Kidney (tissue), 14 donors: Measurements from ENCODE around the gene KRT13. TPM values are rescaled to one million over a fixed set of nuclear protein-coding genes. Genes with fewer than 3 reads are reported as not detected.

Experiments
- DNase-seq, 5 donors: peaks; one replicate each; pipeline ENCODE4 v3.0.0-alpha.2; 2013 to 2020
- FAIRE-seq: peaks from 2 replicates; lab custom pipeline; 2012; peaks lifted over from hg19 to GRCh38; lab: Jason Lieb, UNC
- H3K27ac ChIP-seq, 2 donors: one replicate each; pipeline ENCODE4 v1.7.0; 2013; ENCODE audit warnings: low read depth in 2 of 2, low read length in 2 of 2, inconsistent platforms in 1 of 2
- H3K27me3 ChIP-seq: one replicate; pipeline ENCODE4 v1.7.1; 2013; ENCODE audit warnings: low read length, inconsistent platforms; ENCODE audit not compliant: control insufficient read depth, insufficient read depth
- H3K36me3 ChIP-seq, 3 donors: one replicate each; pipeline versions ENCODE4 v1.7.0 to v1.7.1; 2013; ENCODE audit warnings: low read length in 3 of 3, control low read depth in 1 of 3, inconsistent platforms in 1 of 3; ENCODE audit not compliant: insufficient read depth in 3 of 3, control insufficient read depth in 2 of 3
- H3K4me1 ChIP-seq, 3 donors: one replicate each; pipeline versions ENCODE4 v1.7.0 to v1.7.1; 2013; ENCODE audit warnings: low read length in 3 of 3, inconsistent platforms in 1 of 3, low read depth in 1 of 3; ENCODE audit not compliant: control insufficient read depth in 2 of 3, insufficient read depth in 2 of 3
- H3K4me3 ChIP-seq, 3 donors: one replicate each; pipeline versions ENCODE4 v1.7.0 to v1.8.1; 2013; ENCODE audit warnings: low read length in 3 of 3, control low read depth in 1 of 3, inconsistent platforms in 1 of 3
- H3K9ac ChIP-seq, 3 donors: one replicate each; pipeline versions ENCODE4 v1.7.0 to v1.7.1; 2013; ENCODE audit warnings: low read length in 3 of 3, control low read depth in 1 of 3, inconsistent platforms in 1 of 3
- H3K9me3 ChIP-seq, 3 donors: one replicate each; pipeline versions ENCODE4 v1.7.0 to v1.7.1; 2013; ENCODE audit warnings: low read length in 3 of 3, control low read depth in 1 of 3, inconsistent platforms in 1 of 3; ENCODE audit not compliant: control insufficient read depth in 2 of 3, insufficient read depth in 1 of 3
- CTCF ChIP-seq: IDR thresholded peaks from 3 replicates; pipeline ENCODE4 v1.5.1; 2012; ENCODE audit warnings: mild to moderate bottlenecking, moderate library complexity, borderline replicate concordance; ENCODE audit not compliant: insufficient read depth; ENCODE audit errors: extremely low read depth
- intact Hi-C: fragments of 100-400 bp; cut with DNase I; formaldehyde crosslinking; loops from one replicate; pipeline ENCODE4 v1.11.1; 2022
- polyA plus RNA-seq: library from polyadenylated mRNA; stranded (reverse); fragments of 350-450 nt; fragmentation: Illumina TruSeq; extraction: RNeasy Lipid Tissue Mini Kit (QIAGEN cat#74804); gene quantifications from one replicate; pipeline ENCODE4 v1.2.3, GENCODE V29; 2014; ENCODE audit warnings: low read depth, low replicate concordance; ENCODE audit not compliant: insufficient read depth
- total RNA-seq: library from RNA; stranded (reverse); fragmentation: NEBNext Ultra II Directional; extraction: Animal tissue kit (Norgen Biotek cat#: 25700); gene quantifications from one replicate; pipeline ENCODE4 v1.2.1, GENCODE V29; 2021
- donor health status: control.
- donor health status: control.
- donor health status: control.
- donor health status: control.
- donor health status: control.
- donor health status: DM: yes; HTN: yes; CAD: no.
- donor health status: Normal renal cell carcinoma (clear cell type).

KRT13 gene
- total and polyA plus RNA-seq, 2 donors from 2014 or later, result not detected

DNA sequence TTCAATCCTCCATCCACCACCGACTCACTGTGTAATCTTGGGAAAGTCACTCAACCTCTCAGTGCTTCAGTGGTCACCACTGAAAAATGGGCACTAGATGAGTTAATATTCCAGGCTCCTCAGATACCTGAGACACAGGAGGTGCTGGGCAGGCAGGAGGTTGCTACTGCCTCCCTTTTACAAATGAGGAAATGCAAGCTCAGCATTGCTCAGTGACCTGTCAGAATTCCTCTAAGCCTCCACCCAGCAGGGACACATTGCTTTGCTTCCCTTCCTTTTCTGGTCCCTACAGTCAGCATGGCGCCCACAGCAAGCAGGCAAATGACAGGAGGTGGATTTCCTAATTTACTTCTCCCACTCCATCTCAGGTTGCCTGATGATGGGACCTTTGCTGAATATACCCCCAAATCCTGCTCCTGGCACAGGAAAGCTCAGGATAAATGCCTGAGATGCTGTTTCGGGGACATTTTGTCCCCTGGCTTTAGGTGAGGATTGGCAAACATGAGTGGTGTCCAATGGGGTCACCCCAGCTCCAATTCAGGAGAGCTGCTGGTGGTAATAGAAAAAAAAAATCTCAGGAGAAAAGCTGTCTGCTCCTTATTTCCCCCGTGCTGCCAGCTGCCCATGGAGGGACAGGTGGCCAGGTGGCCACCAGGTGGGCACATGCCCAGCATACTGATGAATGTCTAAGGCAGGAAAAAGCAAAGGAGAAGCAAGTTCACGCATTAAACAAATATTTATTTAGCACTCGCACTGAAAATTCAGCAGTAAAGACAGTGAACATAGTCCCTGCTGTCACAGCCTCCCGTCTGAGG, 5.0 kb upstream of the KRT13 start:
- FAIRE-seq (no peak), DNase-seq (peak in 1 of 5 donors; percentile 49)
- Histone ChIP-seq H3K9ac (no peak overlapping the region), H3K27ac (no peak overlapping the region), H3K36me3 (no peaks in the 10 kb centered on the region), H3K27me3 (no peaks in the 10 kb centered on the region), H3K4me3 (no peak overlapping the region), H3K9me3 (no peaks in the 10 kb centered on the region), H3K4me1 (peaks cover 0 to 4% (median 0%) of the 10 kb centered on the region in 3 donors)
- TF ChIP-seq CTCF, result no peak
- intact Hi-C loops, result no loop called here

DNA sequence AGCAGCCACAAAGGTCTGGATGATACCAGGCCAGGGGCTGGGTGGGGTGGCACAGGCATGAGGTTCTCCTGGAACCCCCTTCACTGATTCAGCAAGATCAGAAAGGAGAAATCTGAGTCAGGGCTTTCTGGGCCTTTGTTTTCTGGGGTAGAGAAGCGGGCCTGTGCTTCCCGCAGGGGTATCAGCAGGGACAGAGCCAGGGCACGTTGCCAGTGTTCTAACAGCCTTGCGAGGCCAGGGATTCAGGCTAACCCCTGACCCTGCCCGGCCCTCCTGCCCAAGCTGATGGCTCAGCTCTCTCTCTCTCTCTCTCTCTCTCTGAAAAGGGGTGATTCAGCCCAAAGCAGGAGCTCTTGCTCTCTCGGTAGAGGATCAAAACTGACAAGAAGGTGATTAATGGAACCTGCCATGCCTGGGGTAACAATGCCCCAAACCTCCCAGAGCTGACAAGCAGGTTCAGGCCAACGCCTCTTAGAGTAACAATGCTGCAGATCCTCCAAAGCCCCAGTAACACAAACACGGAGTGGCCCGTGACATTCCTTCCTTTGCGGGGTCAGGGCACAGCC, 2.0 kb upstream of the KRT13 start:
- Histone ChIP-seq H3K9me3 (no peaks in the 10 kb centered on the region), H3K9ac (no peak overlapping the region), H3K27me3 (no peaks in the 10 kb centered on the region), H3K27ac (no peak overlapping the region), H3K4me3 (no peak overlapping the region), H3K36me3 (no peaks in the 10 kb centered on the region), H3K4me1 (peaks cover 0 to 4% (median 0%) of the 10 kb centered on the region in 3 donors)
- FAIRE-seq, result no peak
- DNase-seq, result peak in 1 of 5 donors; percentile 31
- no peak for TF ChIP-seq CTCF
- intact Hi-C loops, result no loop called here

DNA sequence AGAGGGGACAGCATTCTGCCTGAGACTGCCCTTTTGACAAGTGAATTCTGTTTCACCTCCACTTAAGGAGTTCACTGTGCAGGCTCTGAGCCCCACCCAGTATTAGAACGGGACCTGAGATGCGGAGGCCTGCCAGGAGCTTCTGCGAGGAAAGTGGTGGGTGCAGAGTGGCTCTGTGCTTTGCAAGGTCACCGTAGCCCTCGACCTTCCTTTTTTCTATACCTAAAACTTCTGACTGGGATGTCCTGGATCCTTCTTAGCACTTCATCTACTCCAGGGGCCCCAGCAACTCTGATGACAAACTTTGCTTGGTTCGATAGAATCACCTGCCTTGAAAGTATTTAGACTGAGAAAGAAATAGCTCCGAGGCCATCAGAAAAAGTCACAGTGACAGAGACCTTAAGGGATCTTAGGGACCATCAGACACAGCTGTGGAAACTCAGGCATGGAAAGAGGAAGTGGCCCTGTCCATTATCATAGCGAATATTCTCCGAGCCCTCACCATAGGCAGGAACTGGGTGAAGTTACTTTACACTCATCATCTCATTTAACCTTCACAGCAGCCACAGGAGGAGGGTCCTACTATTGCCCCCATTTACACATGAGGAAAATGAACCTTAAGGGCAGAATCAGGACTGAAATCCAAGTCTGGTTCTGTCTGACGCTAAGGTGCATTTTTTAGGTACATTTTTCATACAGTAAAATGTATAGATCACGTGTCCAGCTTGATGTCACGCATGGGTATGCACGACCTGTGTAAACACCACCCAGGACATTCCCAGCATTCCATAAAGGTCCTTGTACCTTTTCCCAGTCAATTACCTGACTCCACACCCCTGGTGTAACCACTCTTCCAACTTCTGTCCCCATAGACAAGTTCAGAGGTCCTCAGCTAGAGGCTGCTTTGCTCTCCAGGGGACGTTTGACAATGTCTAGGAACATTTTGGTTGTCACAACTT, 676 bp upstream of the KRT13 start:
- FAIRE-seq, result no peak
- no peaks in the 10 kb centered on the region for H3K36me3 ChIP-seq

More for the DNA sequence above, 676 bp upstream of the KRT13 start:
- peak in 2 of 5 donors; percentile 38 to 40 for DNase-seq
- intact Hi-C loops, result no loop called here
- H3K9me3 ChIP-seq, result no peaks in the 10 kb centered on the region
- no peak overlapping the region for H3K27ac ChIP-seq
- peaks cover 0 to 4% (median 0%) of the 10 kb centered on the region in 3 donors for H3K4me1 ChIP-seq
- no peaks in the 10 kb centered on the region for H3K27me3 ChIP-seq
- no peak overlapping the region for H3K4me3 ChIP-seq
- TF ChIP-seq CTCF, result no peak
- no peak overlapping the region for H3K9ac ChIP-seq
